Caco-2 (cell line): ENCODE results near the gene EHHADH. TPM values are rescaled to one million over a fixed set of nuclear protein-coding genes. Genes with fewer than 3 reads are reported as not detected.

ENCODE experiments used
- BruUV-seq: library from RNA; stranded (reverse); fragments of 400-500 nt; replicated peaks from 2 replicates; lab custom pipeline; 2021; lab: Mats Ljungman, UMichigan
- CTCF ChIA-PET: fragments of 300-600 bp; sonication (Branson Sonifier 250); formaldehyde crosslinking; loops from one replicate; lab custom pipeline; 2022; ENCODE audit warnings: antibody characterized with exemption; lab: Charles Lee
- POLR2A ChIA-PET: fragments of 300-600 bp; sonication (Branson Sonifier 250); formaldehyde crosslinking; loops from one replicate; lab custom pipeline; 2022; ENCODE audit warnings: antibody characterized with exemption; lab: Charles Lee
- DNase-seq, 2 experiments: peaks; one replicate each; pipeline versions ENCODE4 v3.0.0 to v3.0.0-alpha.2; 2020 to 2022
- H3K27me3 ChIP-seq: replicated peaks from 2 replicates; pipeline ENCODE4 v1.6.0; 2011; ENCODE audit warnings: low read length; ENCODE audit not compliant: control insufficient read depth, insufficient read depth
- H3K36me3 ChIP-seq: 2 replicates; pipeline ENCODE4 v1.5.1; 2011; ENCODE audit warnings: low read length; ENCODE audit not compliant: control insufficient read depth, insufficient read depth
- H3K4me1 ChIP-seq: fragments of 250-450 bp; sonication (Bioruptor Pico); 2 replicates; pipeline ENCODE4 v1.5.1; 2020; ENCODE audit warnings: mild to moderate bottlenecking
- H3K4me3 ChIP-seq: 2 replicates; pipeline ENCODE4 v1.5.1; 2011; ENCODE audit warnings: low read depth, mild to moderate bottlenecking, control low read depth, low read length
- H3K9me3 ChIP-seq: fragments of 250-450 bp; sonication (Bioruptor Pico); 2 replicates; pipeline ENCODE4 v1.5.1; 2020; ENCODE audit warnings: mild to moderate bottlenecking, moderate library complexity
- H3K27ac Mint-ChIP-seq: one replicate; pipeline ENCODE4 v1.8.0; 2022; ENCODE audit warnings: mixed read lengths; ENCODE audit not compliant: unreplicated experiment
- H3K27me3 Mint-ChIP-seq: one replicate; pipeline ENCODE4 v1.8.0; 2022; ENCODE audit warnings: mixed read lengths; ENCODE audit not compliant: insufficient read depth, unreplicated experiment
- H3K36me3 Mint-ChIP-seq: one replicate; pipeline ENCODE4 v1.8.0; 2022; ENCODE audit warnings: mild to moderate bottlenecking, mixed read lengths; ENCODE audit not compliant: insufficient read depth, unreplicated experiment
- H3K4me1 Mint-ChIP-seq: one replicate; pipeline ENCODE4 v1.8.0; 2022; ENCODE audit warnings: low read depth, mixed read lengths; ENCODE audit not compliant: unreplicated experiment
- H3K4me3 Mint-ChIP-seq: one replicate; pipeline ENCODE4 v1.8.0; 2022; ENCODE audit warnings: mild to moderate bottlenecking, moderate library complexity, mixed read lengths; ENCODE audit not compliant: unreplicated experiment
- H3K9me3 Mint-ChIP-seq: one replicate; pipeline ENCODE4 v1.8.0; 2022; ENCODE audit warnings: mixed read lengths; ENCODE audit not compliant: unreplicated experiment
- intact Hi-C: fragments of 100-400 bp; cut with micrococcal nuclease; formaldehyde crosslinking; loops from one replicate; pipeline ENCODE4 v1.10.0; 2022; ENCODE audit not compliant: unreplicated experiment
- total RNA-seq: library from RNA; stranded (reverse); gene quantifications from 2 replicates; pipeline ENCODE4 v1.2.3, GENCODE V29; 2022
- TF ChIP-seq, protein P1 (sequence below), 2 experiments: fragments of 200-600 bp in 1 of 2; IDR thresholded peaks; 1 replicate in 1 of 2; 2 replicates in 1 of 2; pipeline versions ENCODE4 v1.5.1 to v1.8.0; 2011 to 2022; ENCODE audit warnings: antibody characterized with exemption in 1 of 2, control low read depth in 1 of 2, inconsistent platforms in 1 of 2, low read depth in 1 of 2, low read length in 1 of 2, mild to moderate bottlenecking in 1 of 2, moderate library complexity in 1 of 2; ENCODE audit not compliant: insufficient read depth in 1 of 2, severe bottlenecking in 1 of 2, unreplicated experiment in 1 of 2

Gene EHHADH
- total RNA-seq, 1 experiment from 2014 or later: 24.9 TPM

DNA sequence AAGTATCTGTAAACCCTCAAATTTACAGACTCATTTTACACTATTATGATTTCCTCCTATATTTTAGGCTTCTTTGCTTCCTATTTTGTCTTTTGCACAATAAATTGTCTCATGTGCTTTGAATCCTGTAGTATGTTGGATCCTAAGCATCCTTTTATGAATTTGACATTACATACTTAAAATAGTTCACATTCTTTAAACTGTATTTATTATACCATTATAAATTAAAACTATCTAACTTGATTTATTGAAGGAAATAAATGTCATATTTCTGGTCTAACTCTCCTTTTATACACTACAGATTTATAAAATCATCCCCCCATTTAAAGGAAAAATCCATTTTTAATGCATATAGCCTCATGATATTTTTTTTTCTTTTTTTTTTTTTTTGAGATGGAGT lies 32.6 kb downstream of the EHHADH start:
- H3K27me3 ChIP-seq: no peaks in the 10 kb centered on the region
- intact Hi-C loops: no loop called here

DNA sequence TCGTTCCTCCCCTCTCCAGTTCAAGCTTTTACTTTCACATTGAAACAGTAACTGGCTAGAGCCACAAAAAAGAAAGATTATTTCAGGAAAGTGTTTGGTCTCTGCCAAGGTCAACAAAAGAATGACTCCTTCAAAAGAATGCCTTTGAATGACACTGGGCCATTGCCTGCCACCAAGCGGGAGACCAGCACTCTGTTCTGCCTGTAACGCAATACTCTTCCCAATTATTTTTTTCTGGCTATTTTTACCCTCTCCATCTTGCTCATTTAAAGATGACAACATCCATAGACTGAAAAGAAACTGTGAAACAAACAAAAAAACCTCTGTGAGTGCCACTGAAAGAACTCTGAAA lies 37.3 kb downstream of the EHHADH start:
- no peak overlapping the region for H3K27ac Mint-ChIP-seq

More for the DNA sequence above, 32.6 kb downstream of the EHHADH start:
- no peaks in the 10 kb centered on the region for H3K36me3 ChIP-seq
- TF ChIP-seq, protein P1, sequence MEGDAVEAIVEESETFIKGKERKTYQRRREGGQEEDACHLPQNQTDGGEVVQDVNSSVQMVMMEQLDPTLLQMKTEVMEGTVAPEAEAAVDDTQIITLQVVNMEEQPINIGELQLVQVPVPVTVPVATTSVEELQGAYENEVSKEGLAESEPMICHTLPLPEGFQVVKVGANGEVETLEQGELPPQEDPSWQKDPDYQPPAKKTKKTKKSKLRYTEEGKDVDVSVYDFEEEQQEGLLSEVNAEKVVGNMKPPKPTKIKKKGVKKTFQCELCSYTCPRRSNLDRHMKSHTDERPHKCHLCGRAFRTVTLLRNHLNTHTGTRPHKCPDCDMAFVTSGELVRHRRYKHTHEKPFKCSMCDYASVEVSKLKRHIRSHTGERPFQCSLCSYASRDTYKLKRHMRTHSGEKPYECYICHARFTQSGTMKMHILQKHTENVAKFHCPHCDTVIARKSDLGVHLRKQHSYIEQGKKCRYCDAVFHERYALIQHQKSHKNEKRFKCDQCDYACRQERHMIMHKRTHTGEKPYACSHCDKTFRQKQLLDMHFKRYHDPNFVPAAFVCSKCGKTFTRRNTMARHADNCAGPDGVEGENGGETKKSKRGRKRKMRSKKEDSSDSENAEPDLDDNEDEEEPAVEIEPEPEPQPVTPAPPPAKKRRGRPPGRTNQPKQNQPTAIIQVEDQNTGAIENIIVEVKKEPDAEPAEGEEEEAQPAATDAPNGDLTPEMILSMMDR (IDR thresholded peaks at IDR 0.05; ENCODE audit: insufficient read depth in 1 of 2, low read depth in 1 of 2, low read length in 1 of 2, severe bottlenecking in 1 of 2, unreplicated experiment in 1 of 2): no peak
- H3K9me3 ChIP-seq: no peaks in the 10 kb centered on the region
- H3K27me3 Mint-ChIP-seq: no peaks in the 10 kb centered on the region
- POLR2A ChIA-PET: no interaction called here
- no peaks in the 10 kb centered on the region for H3K9me3 Mint-ChIP-seq
- no peak for DNase-seq
- H3K36me3 Mint-ChIP-seq: peaks cover 8% of the 10 kb centered on the region
- no peak overlapping the region for H3K4me3 Mint-ChIP-seq
- CTCF ChIA-PET: no interaction called here
- H3K4me1 ChIP-seq: 0 out of 2 replicates have a peak, but pooled peaks cover 6% of the 10 kb centered on the region
- no peak overlapping the region for H3K27ac Mint-ChIP-seq
- no peak overlapping the region for H3K4me3 ChIP-seq
- H3K4me1 Mint-ChIP-seq: no peaks in the 10 kb centered on the region
- no TSS peak for BruUV-seq

DNA sequence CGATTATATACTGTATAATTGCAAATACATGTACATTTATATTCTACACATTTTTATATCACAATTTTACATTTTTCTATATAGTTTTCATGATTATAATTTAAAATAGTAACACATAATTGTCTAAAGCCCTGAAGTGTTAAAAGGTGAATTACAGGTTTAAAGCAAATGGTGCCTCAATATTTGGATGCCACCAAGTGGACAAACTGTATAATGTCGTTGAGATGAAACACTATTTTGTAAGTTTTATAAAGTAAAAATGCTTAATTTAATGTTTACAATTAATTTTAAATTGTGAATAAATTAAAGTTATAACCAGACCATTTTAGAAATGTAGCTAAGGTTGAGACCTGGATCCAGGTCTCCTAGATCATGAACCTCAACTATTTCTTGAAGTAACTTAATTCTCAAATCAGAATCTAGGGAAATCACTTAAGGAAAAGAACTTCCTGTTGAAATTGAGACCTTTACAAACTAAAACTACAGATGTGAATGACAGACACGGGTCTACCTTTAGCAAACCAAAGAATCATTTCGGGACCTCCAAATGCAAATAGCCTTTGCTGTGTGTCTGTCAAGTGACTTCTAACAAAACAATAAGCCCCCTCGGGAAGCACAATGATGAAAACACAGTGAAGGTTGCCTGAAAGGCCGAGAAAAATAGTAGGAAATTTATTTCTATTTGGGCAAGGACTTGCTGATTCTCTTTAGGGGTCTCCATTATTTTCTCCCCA lies 37.8 kb downstream of the EHHADH start:
- CTCF ChIA-PET: no interaction called here
- Histone ChIP-seq H3K9me3 (no peaks in the 10 kb centered on the region), H3K4me3 (no peak overlapping the region), H3K27me3 (no peaks in the 10 kb centered on the region), H3K36me3 (no peaks in the 10 kb centered on the region), H3K4me1 (no peaks in the 10 kb centered on the region)
- BruUV-seq: no TSS peak
- peaks cover 6% of the 10 kb centered on the region for H3K36me3 Mint-ChIP-seq
- intact Hi-C loops: loop anchor here (5.0 kb wide), 1 partner anchor 56 kb away; no protein-coding TSS in a partner anchor
- H3K4me3 Mint-ChIP-seq: no peak overlapping the region
- no peak overlapping the region for H3K27ac Mint-ChIP-seq
- TF ChIP-seq, protein P1 (IDR thresholded peaks at IDR 0.05; ENCODE audit: insufficient read depth in 1 of 2, low read depth in 1 of 2, low read length in 1 of 2, severe bottlenecking in 1 of 2, unreplicated experiment in 1 of 2): peak; percentile 38 to 60
- POLR2A ChIA-PET: no interaction called here
- H3K27me3 Mint-ChIP-seq: no peaks in the 10 kb centered on the region
- H3K4me1 Mint-ChIP-seq: no peaks in the 10 kb centered on the region
- no peak for DNase-seq
- H3K9me3 Mint-ChIP-seq: no peaks in the 10 kb centered on the region

More for the DNA sequence above, 37.3 kb downstream of the EHHADH start:
- no peak for DNase-seq
- Mint-ChIP-seq H3K9me3 (no peaks in the 10 kb centered on the region), H3K36me3 (peaks cover 3% of the 10 kb centered on the region), H3K27me3 (no peaks in the 10 kb centered on the region), H3K4me3 (no peak overlapping the region), H3K4me1 (no peaks in the 10 kb centered on the region)
- BruUV-seq: no TSS peak
- no peak overlapping the region for H3K4me3 ChIP-seq
- intact Hi-C loops: loop anchor here (5.0 kb wide), 1 partner anchor 56 kb away; no protein-coding TSS in a partner anchor
- H3K36me3 ChIP-seq: no peaks in the 10 kb centered on the region
- no peaks in the 10 kb centered on the region for H3K9me3 ChIP-seq
- TF ChIP-seq, protein P1 (IDR thresholded peaks at IDR 0.05; ENCODE audit: insufficient read depth in 1 of 2, low read depth in 1 of 2, low read length in 1 of 2, severe bottlenecking in 1 of 2, unreplicated experiment in 1 of 2): no peak
- H3K4me1 ChIP-seq: no peaks in the 10 kb centered on the region
- POLR2A ChIA-PET: no interaction called here
- H3K27me3 ChIP-seq: no peaks in the 10 kb centered on the region
- CTCF ChIA-PET: no interaction called here
